Neuron (in vitro differentiated cells): ENCODE results near the gene ELFN1.
A peak's percentile ranks its signal among the peaks of the same experiment; 100 is the strongest.

ENCODE experiments used
- H2AFZ ChIP-seq: one replicate; pipeline ENCODE4 v1.6.1; 2013; ENCODE audit warnings: low read depth, mild to moderate bottlenecking, inconsistent platforms, low read length, moderate library complexity
- H3K27me3 ChIP-seq: one replicate; pipeline ENCODE4 v1.6.1; 2013; ENCODE audit warnings: low read length; ENCODE audit not compliant: insufficient read depth
- H3K36me3 ChIP-seq: one replicate; pipeline ENCODE4 v1.6.1; 2013; ENCODE audit warnings: low read length; ENCODE audit not compliant: insufficient read depth
- H3K4me1 ChIP-seq: one replicate; pipeline ENCODE4 v1.6.1; 2013; ENCODE audit warnings: low read length; ENCODE audit not compliant: insufficient read depth
- H3K4me3 ChIP-seq: 2 replicates; pipeline ENCODE4 v1.5.1; 2013; ENCODE audit warnings: mild to moderate bottlenecking, low read length, moderate library complexity
- H3K9me3 ChIP-seq: one replicate; pipeline ENCODE4 v1.6.1; 2013; ENCODE audit warnings: low read length

ELFN1 gene

DNA sequence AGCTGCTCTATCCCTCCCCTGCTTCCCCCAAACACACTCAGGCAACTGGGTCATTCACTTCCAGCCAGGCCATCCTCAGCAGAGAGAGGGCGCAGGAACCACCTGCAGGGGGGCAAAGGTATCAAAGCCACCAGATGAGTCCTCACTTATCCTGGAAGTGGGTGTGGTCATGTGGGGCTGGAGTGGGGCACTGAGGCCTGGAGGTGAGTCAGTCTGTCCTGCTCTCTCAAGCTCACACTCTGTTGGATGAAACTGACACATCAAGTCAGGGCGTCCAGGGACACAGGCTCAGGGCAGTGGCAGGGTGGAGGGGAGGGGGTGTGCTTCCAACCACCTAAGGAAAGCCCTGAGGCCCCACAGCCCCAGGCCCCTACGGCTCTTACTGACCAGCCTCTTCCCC lies 8.0 kb upstream of the ELFN1 start:
- Histone ChIP-seq H3K4me3 (no peak overlapping the region), H3K36me3 (no peaks in the 10 kb centered on the region), H3K27me3 (no peaks in the 10 kb centered on the region), H2AFZ (no peak overlapping the region), H3K9me3 (peaks cover 2% of the 10 kb centered on the region), H3K4me1 (peaks cover 10% of the 10 kb centered on the region)

- H3K27me3 ChIP-seq: no peaks in the 10 kb centered on the region
- H3K36me3 ChIP-seq: no peaks in the 10 kb centered on the region
- no peak overlapping the region for H2AFZ ChIP-seq
- H3K4me3 ChIP-seq: no peak overlapping the region
- H3K4me1 ChIP-seq: peaks cover 10% of the 10 kb centered on the region
- peaks cover 2% of the 10 kb centered on the region for H3K9me3 ChIP-seq
Measured at GRCh38 chr7:1662767-1663166, 7.3 kb upstream of the ELFN1 start.

- no peak overlapping the region for H2AFZ ChIP-seq
- no peaks in the 10 kb centered on the region for H3K27me3 ChIP-seq
- H3K4me3 ChIP-seq: no peak overlapping the region
- peaks cover 14% of the 10 kb centered on the region for H3K4me1 ChIP-seq
- no peaks in the 10 kb centered on the region for H3K36me3 ChIP-seq
- no peaks in the 10 kb centered on the region for H3K9me3 ChIP-seq
Measured at GRCh38 chr7:1663223-1663622, 6.9 kb upstream of the ELFN1 start.

GRCh38 chr7:1663857-1664651 lies 6.0 kb upstream of the ELFN1 start:
- Histone ChIP-seq H2AFZ (peak overlapping the region; percentile 67), H3K4me1 (peaks cover 21% of the 10 kb centered on the region), H3K36me3 (no peaks in the 10 kb centered on the region), H3K9me3 (no peaks in the 10 kb centered on the region), H3K4me3 (peak overlapping the region; percentile 83), H3K27me3 (no peaks in the 10 kb centered on the region)

- peaks cover 24% of the 10 kb centered on the region for H3K4me1 ChIP-seq
- no peaks in the 10 kb centered on the region for H3K36me3 ChIP-seq
- peak overlapping the region; percentile 83 for H3K4me3 ChIP-seq
- H3K9me3 ChIP-seq: no peaks in the 10 kb centered on the region
- no peaks in the 10 kb centered on the region for H3K27me3 ChIP-seq
- H2AFZ ChIP-seq: peak overlapping the region; percentile 67
Measured at GRCh38 chr7:1664711-1665548, 5.1 kb upstream of the ELFN1 start.

DNA sequence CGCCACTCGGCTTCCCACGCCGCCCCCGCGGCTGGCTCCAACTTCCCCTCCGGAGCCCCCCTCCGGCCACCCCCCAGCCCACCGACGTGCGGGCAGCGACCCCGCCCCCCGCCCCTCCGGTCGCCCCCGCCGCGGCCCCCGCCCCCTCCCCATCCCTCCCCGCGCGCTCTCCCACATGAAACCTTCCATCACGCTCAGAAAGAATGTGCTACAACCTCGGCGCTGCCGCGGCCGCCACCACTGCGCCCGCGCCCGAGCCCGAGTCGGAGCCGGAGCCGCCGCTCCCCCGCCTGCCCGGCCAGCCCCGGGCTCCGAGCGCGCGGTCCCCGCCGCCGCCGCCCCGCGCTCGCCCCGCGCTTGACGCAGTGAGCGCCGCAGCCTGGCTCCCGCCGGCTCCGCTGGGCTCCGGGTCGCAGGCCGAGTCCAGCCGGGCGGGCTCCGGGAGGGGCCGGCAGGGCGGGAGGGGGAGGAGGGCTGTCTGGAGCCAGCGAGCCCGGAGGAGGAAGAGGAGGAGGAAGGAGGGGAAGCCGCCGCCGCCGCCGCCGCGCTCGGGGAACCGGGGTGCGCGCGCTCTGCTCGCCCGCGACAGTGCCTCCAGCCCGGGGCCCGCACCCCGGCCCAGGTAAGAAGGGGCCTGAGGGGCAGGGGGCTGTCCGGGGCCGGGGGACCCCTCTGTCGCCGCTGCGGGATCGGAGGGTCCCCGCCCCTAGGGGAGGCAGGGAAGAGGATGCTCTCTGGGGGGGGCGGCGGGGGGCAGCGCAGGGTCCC lies 4.3 kb upstream of the ELFN1 start:
- Histone ChIP-seq H3K4me1 (peaks cover 27% of the 10 kb centered on the region), H3K4me3 (peak overlapping the region; percentile 83), H3K36me3 (no peaks in the 10 kb centered on the region), H3K9me3 (no peaks in the 10 kb centered on the region), H2AFZ (no peak overlapping the region), H3K27me3 (no peaks in the 10 kb centered on the region)

DNA sequence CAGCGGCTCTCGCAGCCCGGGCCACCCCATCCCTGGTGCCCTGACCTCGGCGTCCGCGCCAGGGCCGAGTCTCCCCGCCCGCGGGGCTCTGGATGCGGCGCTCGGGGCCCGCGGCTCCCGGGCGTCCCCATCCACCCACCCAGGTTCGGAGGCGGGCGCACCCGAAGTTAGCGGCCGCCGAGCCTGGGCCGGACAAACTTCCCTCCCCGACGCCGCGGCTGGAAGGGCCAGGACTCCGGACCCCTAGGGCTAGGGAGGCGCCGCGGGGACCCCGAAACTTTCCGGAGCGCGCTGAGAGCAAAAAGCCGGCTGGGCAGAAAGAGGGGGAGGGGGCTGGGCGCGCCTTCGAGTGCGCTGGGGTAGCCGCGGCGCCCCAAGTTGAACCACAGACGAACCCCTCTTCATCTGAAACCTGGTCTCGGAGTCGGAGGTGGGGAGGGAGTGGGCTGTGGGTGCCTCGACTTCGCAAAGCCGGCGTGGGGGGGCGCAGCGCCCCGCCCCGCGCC lies 3.7 kb upstream of the ELFN1 start:
- peak overlapping the region; percentile 83 for H3K4me3 ChIP-seq

DNA sequence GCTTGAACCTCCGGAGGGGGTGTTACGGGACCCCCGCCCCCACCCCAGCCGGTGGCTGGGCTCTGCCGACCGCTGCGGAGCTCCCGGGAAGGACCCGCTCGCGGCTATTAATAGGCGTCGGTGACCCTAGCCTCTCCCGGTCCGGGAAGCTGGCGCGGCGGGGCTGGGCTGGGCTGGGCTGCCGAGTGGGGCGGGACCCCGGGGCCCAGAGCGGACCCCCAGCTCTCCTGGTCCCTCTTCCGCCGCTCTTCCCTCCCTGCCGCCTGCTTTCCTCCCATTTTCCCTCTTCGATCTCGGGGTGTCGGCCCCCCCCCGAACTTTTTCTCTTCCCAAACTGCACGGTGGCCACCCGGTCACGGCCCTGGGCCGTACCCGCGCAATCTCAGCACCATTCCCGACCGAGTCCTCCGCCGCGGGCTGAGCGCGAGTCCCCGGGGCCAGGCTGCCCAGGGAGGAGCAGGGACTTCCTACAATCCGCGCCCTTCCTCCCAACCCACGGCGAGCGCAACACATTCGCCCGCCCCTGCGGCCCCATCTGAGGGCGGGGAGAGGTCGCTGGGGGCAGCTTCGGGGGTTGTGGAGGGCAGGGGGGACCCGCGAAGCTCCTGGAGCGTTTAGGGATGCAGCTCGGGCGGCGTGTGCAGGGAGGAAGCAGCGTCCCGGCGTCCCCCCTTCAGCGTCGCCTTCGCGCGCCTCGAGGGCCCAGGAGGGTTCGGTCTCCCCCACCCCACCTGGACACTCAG lies 3.1 kb upstream of the ELFN1 start:
- H2AFZ ChIP-seq: no peak overlapping the region
- no peaks in the 10 kb centered on the region for H3K27me3 ChIP-seq
- H3K4me3 ChIP-seq: peak overlapping the region; percentile 83
- H3K9me3 ChIP-seq: no peaks in the 10 kb centered on the region
- H3K36me3 ChIP-seq: peaks cover 6% of the 10 kb centered on the region
- H3K4me1 ChIP-seq: peaks cover 39% of the 10 kb centered on the region

More for the DNA sequence above, 3.7 kb upstream of the ELFN1 start:
- peaks cover 33% of the 10 kb centered on the region for H3K4me1 ChIP-seq
- no peaks in the 10 kb centered on the region for H3K9me3 ChIP-seq
- H3K36me3 ChIP-seq: peaks cover 3% of the 10 kb centered on the region
- H3K27me3 ChIP-seq: no peaks in the 10 kb centered on the region
- H2AFZ ChIP-seq: no peak overlapping the region

DNA sequence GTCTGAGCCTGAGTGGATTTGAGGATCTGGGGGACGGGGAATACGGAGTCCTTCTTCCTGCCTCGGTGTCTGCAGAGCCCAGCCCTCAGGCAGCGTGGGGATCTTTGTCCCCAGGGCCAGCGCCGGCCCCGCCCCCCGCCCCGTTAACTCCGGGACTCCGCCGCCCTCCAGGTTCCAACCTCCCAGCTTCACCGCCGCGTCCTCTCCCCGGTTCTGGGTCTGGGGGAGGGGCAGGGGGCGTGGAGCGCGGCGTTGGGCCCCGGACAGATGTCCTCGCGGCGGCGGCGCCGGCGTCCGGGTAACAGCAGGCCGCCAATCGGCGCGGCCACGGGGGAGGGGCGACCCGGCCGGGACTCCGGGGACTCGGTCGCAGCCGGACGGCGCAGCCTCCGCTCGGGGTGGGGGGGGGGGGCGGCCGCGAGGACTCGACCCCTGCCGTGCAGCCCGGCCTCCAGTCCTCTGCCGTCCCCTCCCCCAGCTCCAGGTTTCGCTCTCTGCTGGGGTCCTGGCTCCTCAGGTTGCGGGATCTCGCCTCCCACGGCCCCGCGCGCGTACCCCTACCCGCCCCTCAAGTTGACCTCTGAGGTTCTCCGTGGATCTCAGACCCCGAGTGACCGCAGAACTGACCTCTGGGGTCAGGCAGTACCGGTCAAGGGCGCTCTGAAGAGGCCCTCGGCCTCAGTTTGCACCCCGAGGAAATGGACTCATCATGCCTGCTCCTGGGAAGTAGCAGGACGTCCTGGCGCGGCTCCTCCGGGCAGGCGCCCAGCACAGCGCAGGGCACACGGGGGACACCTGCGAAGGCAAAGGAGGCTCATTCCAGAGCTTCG lies 2.3 kb upstream of the ELFN1 start:
- Histone ChIP-seq H3K27me3 (no peaks in the 10 kb centered on the region), H3K36me3 (peaks cover 8% of the 10 kb centered on the region), H3K4me3 (peak overlapping the region; percentile 83), H3K9me3 (no peaks in the 10 kb centered on the region), H3K4me1 (peaks cover 46% of the 10 kb centered on the region), H2AFZ (no peak overlapping the region)

- H3K4me3 ChIP-seq: peak overlapping the region; percentile 83
- H3K9me3 ChIP-seq: no peaks in the 10 kb centered on the region
- no peaks in the 10 kb centered on the region for H3K27me3 ChIP-seq
Measured at GRCh38 chr7:1668396-1669063, 1.5 kb upstream of the ELFN1 start.

More at GRCh38 chr7:1668396-1669063, 1.5 kb upstream of the ELFN1 start:
- Histone ChIP-seq H2AFZ (no peak overlapping the region), H3K4me1 (peaks cover 46% of the 10 kb centered on the region), H3K36me3 (peaks cover 8% of the 10 kb centered on the region)
